GM19372 (cell line): Measurements from ENCODE around the gene RNF43.

ENCODE experiments used
- ATAC-seq: cut with Tn5 transposase; IDR thresholded peaks from one replicate; pipeline ENCODE4 v1.9.1; 2021; ENCODE audit warnings: mild to moderate bottlenecking, low read depth, moderate library complexity; ENCODE audit not compliant: unreplicated experiment

Gene RNF43

GRCh38 chr17:58382872-58383242 is 34.5 kb downstream of the RNF43 start:
- ATAC-seq, result no peak

GRCh38 chr17:58382108-58382871 is 35.0 kb downstream of the RNF43 start:
- ATAC-seq, result no peak

GRCh38 chr17:58381124-58382035 is 36.0 kb downstream of the RNF43 start:
- no peak for ATAC-seq

- ATAC-seq, result no peak
These were observed 36.9 kb downstream of the RNF43 start for GRCh38 chr17:58380207-58381123.

- ATAC-seq, result no peak
These were observed 37.9 kb downstream of the RNF43 start for GRCh38 chr17:58379511-58379824.

GRCh38 chr17:58378733-58379510 is 38.4 kb downstream of the RNF43 start:
- ATAC-seq, result no peak

- no peak for ATAC-seq
These were observed 39.7 kb downstream of the RNF43 start for GRCh38 chr17:58377661-58378060.

GRCh38 chr17:58377093-58377601 is 40.2 kb downstream of the RNF43 start:
- ATAC-seq, result no peak

- no peak for ATAC-seq
These were observed 40.8 kb downstream of the RNF43 start for GRCh38 chr17:58376472-58377000.

GRCh38 chr17:58375811-58376210 is 41.5 kb downstream of the RNF43 start:
- no peak for ATAC-seq

- ATAC-seq, result no peak
These were observed 42.1 kb downstream of the RNF43 start for GRCh38 chr17:58375256-58375655.

- ATAC-seq, result no peak
These were observed 43.4 kb downstream of the RNF43 start for GRCh38 chr17:58373923-58374322.

- no peak for ATAC-seq
These were observed 44.3 kb downstream of the RNF43 start for GRCh38 chr17:58373003-58373402.

- ATAC-seq, result no peak
These were observed 45.9 kb downstream of the RNF43 start for GRCh38 chr17:58371300-58371950.

GRCh38 chr17:58370716-58371115 is 46.6 kb downstream of the RNF43 start:
- ATAC-seq, result no peak

GRCh38 chr17:58370309-58370708 is 47.0 kb downstream of the RNF43 start:
- no peak for ATAC-seq

- no peak for ATAC-seq
These were observed 47.9 kb downstream of the RNF43 start for GRCh38 chr17:58369214-58370031.

- ATAC-seq, result no peak
These were observed 48.5 kb downstream of the RNF43 start for GRCh38 chr17:58368860-58369213.
